NCI-H146 (cell line): ENCODE results near the gene NLRP1.

Source experiments
- DNase-seq: peaks from one replicate; lab custom pipeline; 2025; lab: John Stamatoyannopoulos, UW

The NLRP1 gene

DNA sequence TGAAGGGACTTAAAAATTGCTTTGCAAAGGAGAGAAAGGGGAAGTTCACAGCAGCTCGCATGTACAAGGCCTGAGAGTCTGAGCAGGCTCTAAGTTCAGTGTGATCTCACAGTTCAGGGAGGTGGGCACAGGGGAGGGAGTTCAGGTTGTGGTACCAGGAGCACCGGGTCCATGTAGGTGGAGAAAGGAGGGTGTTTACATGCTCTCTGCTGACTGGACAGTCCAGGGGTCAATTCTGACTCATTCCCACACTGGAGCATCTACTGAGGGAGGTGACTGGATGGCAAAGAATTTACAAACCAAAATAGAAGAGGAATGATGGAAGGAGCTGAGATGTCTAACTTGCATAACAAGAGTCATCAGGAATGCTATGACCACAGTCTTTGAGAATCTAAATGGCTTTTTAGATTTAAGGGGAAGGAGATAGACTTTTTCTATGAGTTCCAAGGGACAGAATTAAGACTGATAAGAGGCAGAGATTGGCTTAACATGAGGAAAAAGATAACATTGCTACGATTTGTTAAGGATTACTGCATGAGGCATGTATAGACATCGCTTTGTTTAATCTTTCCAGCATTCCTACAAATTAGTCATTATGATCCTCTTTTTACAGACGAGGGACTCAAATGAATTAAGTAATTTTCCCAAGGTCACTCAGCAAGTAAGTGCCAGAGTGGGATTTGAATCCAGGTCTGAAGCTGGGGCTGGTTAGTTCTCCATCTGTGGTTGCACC is 68.1 kb downstream of the NLRP1 start:
- DNase-seq, result no peak

DNA sequence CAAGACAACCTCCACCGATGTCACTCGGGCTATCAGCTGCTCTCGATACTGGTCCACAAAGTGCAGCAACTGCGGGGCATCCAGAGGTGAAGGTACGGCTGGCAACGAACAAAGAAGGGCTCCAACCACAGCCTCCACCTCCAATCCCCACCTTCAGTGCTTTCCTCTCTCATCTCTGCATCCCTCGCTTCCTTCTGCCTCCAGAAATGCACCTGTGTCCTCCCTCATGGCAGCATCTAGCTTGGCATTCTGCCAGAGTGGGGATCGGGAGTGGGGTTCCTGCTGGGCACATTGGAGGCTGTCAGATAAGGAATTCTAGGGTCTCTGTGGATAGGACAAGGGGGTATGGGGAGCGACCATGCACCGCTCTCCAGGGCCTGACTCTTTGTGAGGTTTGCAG is 69.3 kb downstream of the NLRP1 start:
- no peak for DNase-seq

DNA sequence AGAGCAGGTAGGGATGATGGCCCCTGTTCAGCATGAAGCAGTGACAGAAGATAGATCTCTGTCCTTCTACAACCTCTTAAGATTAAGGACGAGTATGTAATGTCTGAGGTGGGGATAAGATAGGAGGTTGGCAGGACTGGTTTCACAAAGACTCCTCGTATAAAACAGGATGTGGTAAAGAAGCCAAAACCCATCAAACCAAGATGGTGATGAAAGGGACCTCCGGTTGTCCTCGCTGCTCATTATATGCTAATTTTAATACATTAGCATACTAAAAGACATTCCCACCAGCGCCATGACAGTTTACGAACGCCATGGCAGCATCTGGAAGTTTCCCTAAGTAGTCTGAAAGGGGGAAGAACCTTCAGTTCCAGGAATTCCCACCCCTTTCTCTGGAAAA is 70.7 kb downstream of the NLRP1 start:
- DNase-seq, result no peak

DNA sequence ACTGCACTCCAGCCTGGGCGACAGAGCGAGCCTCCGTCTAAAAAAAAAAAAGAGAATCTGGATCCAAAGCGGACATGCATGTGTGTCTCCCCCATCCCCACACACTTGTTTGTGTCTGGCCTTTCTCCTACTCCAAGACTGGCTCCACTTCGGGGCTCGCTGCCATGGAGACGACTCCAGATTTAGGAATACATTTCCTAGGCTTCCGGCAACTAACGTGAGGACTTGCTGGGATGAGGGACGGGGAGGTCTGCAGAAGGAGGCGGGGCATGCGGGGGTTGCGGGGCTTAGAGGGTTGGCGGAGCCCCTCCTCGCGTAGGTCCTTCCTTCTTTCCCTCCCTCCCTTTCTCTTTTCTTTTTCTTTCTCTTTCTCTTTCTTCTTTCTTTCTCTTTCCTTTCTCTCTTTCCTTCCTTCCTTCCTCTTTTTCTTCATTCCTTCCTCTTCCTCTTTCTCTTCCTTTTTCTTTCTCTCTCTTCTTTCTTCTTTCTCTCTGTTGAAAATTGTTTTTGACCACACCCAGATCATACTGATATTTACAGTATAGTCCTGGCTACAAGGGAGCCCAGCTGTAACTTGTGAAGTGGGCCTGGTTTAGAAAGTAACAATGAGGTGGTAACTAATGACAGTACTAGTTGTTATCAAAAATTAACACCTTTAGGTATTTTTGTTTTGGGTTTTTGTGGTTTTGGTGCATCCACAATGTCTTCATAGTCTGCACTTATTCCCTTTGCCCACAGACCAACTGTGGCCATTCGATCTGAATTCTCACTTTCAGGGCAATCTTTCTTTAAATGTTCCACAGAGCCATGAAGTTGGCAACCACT is 72.7 kb downstream of the NLRP1 start:
- DNase-seq, result no peak

DNA sequence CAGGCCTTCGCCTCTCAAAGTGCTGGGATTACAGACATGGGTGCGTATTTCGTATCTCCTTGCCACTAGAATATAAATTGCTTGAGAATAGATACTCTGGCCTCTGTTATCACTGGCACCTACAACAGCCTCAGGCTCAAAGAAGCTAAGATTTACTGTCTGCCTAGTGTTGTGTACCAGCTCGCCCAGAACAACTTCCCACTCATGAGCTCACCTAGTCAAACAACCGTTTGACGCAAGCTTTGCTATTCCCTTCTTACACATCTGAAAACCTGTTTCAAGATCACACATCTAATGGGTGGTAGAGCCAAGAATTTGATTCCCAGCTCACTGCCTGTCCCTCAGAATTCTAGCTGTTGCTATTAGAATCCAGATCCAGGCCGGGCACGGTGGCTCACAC is 73.5 kb downstream of the NLRP1 start:
- no peak for DNase-seq

DNA sequence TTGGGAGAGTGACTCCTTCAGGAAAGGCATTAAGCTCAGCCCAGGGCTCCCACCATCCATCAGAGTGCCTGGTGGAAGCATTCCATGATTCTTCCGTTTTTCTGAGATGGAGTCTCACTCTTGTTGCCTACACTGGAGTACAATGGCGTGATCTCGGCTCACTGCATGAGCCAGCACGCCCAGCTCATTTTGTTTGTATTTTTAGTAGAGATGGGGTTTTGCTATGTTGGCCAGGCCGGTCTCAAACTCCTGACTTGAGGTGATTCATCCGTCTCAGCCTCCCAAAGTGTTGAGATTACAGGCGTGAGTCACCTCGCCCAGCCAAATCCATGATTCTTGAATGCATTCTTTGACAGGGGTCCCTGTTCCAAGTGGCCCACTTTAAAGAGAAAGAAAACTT is 74.8 kb downstream of the NLRP1 start:
- no peak for DNase-seq

DNA sequence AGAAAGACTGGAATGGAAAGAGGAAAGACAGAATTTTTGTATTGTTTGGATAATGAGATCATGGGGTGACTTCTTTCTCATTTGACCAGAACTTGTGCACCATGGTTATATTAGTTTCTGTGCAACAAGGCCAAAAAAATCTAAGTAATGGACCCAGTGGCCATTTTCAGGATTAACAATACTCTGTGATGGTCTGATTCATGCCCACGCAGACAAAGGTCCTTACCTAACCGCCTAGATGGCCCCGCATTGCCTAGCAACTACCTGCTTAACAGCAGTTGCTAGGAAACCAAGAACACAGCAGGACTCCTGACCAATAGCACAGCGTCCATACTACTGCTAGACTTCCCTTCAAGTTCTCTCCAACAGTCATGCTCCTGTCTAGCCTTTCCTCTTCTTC is 75.5 kb downstream of the NLRP1 start:
- peak; percentile 89 for DNase-seq

- DNase-seq, result no peak
Measured at GRCh38 chr17:5506307-5506706, 78.0 kb downstream of the NLRP1 start.

- DNase-seq, result no peak
Measured at GRCh38 chr17:5502552-5502951, 81.8 kb downstream of the NLRP1 start.

GRCh38 chr17:5501685-5502084 is 82.6 kb downstream of the NLRP1 start:
- DNase-seq, result no peak

GRCh38 chr17:5500589-5501391 is 83.5 kb downstream of the NLRP1 start:
- DNase-seq, result peak; percentile 82

GRCh38 chr17:5500247-5500588 is 84.1 kb downstream of the NLRP1 start:
- DNase-seq, result no peak

DNA sequence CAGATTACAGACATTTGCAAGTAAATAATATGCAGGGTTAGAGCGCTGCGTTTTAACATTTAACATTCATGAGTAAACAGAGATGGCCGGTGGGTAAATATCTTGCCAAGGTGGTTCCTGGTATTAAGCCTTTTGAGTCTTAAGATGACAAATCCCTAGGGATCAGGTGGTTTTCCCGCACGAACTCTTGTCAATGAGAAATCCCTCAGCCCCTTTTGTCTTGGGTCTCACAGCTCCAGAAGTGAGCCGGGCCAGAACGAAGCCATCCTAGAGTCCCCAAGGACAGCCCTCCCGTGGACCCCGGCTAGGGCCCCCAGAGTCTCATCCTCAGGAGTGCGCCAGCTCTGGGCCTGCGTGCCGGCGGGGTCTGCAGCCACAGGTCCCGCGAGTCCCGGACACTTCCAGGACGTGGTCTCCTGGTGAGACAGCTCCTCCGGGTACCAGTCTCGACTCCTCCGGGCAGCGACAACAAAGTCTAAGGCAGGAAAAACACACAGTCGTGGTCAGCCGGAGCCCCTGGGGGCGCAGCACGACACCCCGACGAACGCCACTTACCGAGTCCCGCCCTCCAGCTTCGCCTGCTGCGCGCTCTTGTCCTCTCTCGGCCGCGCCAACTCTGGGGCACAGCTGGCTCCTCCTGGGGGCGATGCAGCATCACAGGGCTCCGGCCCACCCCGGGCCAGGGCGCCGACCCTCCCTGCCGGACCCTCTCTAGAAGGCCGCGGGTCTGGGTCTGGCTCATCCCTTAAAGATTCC is 84.7 kb downstream of the NLRP1 start:
- DNase-seq, result no peak

- DNase-seq, result no peak
Measured at GRCh38 chr17:5492970-5493369, 91.3 kb downstream of the NLRP1 start.

- DNase-seq, result no peak
Measured at GRCh38 chr17:5488752-5489151, 95.6 kb downstream of the NLRP1 start.

DNA sequence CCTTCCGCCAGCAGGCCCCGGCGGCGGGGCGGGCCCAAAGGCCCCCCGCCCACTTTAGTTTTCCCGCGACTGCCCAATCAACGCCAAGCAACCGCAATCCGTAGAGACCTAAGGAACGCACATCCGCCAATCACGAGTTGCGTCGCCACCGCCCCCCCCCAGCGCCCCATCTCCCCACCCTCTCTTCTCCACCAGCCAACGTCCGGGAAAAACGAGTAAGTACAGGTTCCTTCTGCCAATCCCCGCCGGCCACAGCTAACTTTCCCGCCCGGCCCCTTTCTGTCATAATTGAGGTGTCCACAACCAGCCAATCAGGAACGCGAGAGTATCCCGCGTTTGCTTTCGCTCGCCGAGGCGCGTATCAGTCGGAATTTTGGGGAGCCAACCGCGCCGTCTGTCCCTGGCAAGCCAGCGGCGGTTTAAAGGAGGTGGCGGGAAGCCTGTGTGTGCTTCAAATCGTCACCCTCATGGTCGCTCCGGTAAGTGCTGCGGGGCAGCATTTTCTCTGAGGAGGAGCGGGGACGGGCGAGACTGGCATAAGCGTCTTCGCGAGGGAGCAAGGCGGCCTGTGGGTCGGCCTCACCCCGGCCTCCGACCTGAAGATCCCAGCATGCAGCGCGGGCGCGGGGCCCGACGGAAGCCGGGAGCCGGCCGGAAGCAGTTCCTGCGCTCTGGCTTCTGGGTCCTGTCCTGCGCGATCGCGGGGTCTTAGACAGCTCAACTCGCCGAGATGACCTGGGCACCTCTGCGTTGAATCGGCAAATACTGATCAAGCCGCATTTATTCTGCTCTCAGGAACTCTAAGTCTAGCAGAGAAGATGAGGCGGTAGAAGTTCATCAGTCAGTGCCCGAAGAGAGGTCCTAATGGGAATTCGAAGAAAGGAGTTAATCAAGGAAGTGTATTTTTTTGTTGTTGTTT is 97.8 kb downstream of the NLRP1 start, which contains the start of gene MIS12:
Gene MIS12, plus strand, starts transcription at position 361 of the 919 bp plus-strand sequence. CDS start 2,297 bp downstream, outside the sequence.
- DNase-seq, result peak; percentile 99

DNA sequence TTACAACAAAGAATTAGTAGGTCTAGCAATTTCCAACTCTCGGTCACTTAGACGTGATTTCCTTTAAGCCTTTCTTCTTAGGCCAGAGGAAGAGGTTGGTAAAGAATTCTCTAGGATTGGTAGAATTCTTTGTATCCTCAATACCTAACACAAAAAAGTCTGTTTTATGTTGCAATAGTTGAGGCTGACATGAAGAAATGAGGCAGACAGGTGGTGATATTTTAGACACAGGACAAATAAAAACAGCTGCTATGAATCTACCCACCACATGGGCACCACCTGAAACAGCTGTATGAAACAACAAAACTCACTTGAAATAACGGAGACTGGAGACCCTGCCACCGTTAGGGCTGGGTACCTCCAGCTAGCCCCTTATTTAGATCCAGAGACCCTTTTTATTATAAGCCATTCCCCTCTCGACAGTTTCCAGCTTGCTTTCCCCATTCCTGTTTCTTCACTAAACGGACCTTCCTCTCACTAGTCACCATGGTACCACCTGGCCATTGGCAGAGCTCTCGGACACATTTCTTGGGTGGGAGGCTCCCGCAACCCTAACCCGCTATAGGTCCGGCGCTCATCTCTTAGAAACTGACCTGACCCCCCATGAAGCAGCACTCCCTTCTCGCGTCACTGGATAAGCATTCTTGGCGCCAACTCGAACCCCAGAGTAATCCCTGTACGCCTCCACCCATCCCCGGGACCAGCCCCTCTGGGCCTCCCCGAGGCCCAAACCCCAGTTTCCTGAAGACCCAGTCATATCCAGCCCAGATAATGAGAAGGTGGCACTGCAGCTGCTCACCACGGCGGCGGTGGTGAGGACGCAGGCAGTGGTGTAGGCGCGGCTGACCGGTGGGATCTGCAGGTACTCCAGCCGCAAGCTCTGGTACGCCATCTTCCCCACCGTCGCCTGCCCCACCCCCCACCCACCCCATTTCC is 98.8 kb downstream of the NLRP1 start, which contains the start of gene DERL2:
Gene DERL2, minus strand, starts transcription at position 909 of the 936 bp plus-strand sequence. Its CDS starts 17 bp downstream, at position 892.
- DNase-seq, result peak; percentile 69

DNA sequence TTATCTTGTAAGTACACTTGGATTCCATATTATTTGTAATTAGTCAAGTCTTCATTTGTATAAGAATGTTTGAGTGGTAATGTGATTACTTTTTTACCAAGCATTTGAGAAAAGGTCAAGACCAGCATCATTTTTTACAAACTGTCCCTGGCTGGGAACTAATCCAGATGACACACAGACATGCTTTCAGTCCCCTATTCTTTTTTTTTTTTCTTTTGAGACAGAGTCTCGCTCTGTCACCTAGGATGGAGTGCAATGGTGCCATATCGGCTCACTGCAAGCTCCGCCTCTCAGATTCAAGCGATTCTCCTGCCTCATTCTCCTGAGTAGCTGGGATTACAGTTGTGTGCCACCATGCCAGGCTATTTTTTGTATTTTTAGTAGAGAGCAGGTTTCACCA is 102.9 kb downstream of the NLRP1 start:
- DNase-seq, result no peak

DNA sequence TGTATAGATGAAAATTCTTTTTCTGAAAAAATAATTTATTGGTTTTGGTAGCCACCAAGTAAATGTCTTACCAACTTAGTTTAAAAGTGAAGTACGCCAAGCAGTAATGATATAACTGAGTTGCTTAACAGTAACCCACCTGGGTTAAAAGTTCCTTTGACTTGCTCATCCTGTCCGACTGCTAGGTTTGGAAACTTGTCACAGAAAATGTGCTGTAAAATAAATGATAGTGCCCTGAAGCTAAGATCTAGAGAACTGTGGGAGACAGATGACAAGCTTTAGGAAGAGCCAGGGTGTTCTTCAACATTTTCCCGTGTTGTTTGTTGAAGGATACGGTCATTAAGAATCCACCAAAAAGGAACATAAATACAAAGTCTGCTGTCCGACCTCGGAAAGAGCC is 103.3 kb downstream of the NLRP1 start:
- DNase-seq, result no peak

DNA sequence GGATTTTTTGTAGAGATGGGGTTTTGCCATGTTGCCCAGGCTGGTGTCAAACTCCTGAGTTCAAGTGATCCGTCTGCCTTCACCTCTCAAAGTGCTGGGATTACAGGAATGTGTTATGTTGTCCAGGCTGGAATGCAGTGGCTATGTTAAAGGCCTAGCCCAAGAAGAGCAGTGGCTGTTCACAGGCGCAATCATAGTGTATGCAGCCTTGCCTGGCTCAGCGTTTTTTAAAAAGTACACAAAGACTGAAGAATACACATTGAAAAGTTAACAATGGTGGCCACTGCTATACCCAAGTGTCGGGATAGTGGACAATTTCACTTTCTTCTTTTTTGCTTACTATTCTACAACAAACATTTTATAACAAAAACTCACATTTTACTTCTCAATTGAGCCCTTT is 105.3 kb downstream of the NLRP1 start:
- no peak for DNase-seq
